Endothelial cell of umbilical vein (primary cell): ENCODE measurements around the gene LGI2.

Experiments
- CTCF ChIP-seq, 2 donors: IDR thresholded peaks; 1 replicate in 1 of 2; 2 replicates in 1 of 2; pipeline ENCODE4 v1.5.1; 2011; ENCODE audit warnings: low read length in 2 of 2, mild to moderate bottlenecking in 2 of 2, moderate library complexity in 2 of 2, control low read depth in 1 of 2, inconsistent platforms in 1 of 2, low read depth in 1 of 2; ENCODE audit not compliant: insufficient read depth in 1 of 2; ENCODE audit errors: extremely low read depth in 1 of 2
- EZH2 ChIP-seq: IDR thresholded peaks from 2 replicates; pipeline ENCODE4 v1.6.1; 2012; ENCODE audit warnings: borderline replicate concordance, low read depth, mild to moderate bottlenecking, moderate library complexity, low read length, inconsistent platforms; ENCODE audit not compliant: severe bottlenecking
- FOS ChIP-seq: IDR thresholded peaks from 2 replicates; pipeline ENCODE4 v1.6.1; 2011; ENCODE audit warnings: mild to moderate bottlenecking, low read length, moderate library complexity, borderline replicate concordance; ENCODE audit not compliant: insufficient read depth
- GATA2 ChIP-seq: IDR thresholded peaks from 2 replicates; pipeline ENCODE4 v1.7.0; 2011; ENCODE audit warnings: low read depth, mild to moderate bottlenecking, moderate library complexity, mixed read lengths, low read length; ENCODE audit not compliant: insufficient read length, insufficient read depth
- JUN ChIP-seq: IDR thresholded peaks from 2 replicates; pipeline ENCODE4 v1.6.1; 2011; ENCODE audit warnings: borderline replicate concordance, low read depth; ENCODE audit not compliant: insufficient read length, insufficient read depth
- MYC ChIP-seq: IDR thresholded peaks from one replicate; pipeline ENCODE4 v1.6.1; 2011; ENCODE audit warnings: mild to moderate bottlenecking, low read depth, low read length
- POLR2A ChIP-seq: IDR thresholded peaks from 2 replicates; pipeline ENCODE4 v1.6.1; 2012; ENCODE audit warnings: low read depth, mild to moderate bottlenecking, control low read depth, low read length
- POLR2AphosphoS5 ChIP-seq: IDR thresholded peaks from 2 replicates; pipeline ENCODE4 v1.6.1; 2012; ENCODE audit warnings: low read depth, mild to moderate bottlenecking, control low read depth, low read length, moderate library complexity; ENCODE audit not compliant: insufficient read depth
- TF ChIP-seq, protein P1 (sequence below): IDR thresholded peaks from 2 replicates; pipeline ENCODE4 v1.6.1; 2011; ENCODE audit not compliant: insufficient read depth, insufficient read length

DNA sequence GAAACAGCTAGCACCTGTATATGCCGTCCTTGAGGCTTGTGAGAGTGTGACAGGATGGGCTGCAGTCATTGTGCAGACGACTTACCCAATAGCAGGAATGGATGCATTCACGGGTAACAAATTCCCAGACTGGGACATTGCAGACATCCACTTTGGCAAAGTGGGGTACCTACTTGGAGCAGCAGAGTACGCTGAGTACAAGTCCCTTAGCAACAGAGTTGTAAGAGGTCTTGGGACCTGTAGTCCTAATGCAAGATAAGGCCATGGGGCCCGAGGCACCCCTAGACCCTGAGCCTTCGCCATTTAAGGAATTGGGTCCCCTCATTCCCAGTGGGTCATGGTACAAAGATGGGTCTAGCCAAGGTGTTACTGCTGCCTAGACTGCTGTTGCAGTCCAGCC is 62.5 kb downstream of the LGI2 start:
- TF ChIP-seq POLR2A = no peak
- TF ChIP-seq JUN = no peak
- TF ChIP-seq CTCF (IDR thresholded peaks at IDR 0.05; ENCODE audit: extremely low read depth in 1 of 2, insufficient read depth in 1 of 2, low read depth in 1 of 2, low read length in 2 of 2) = no peak
- TF ChIP-seq POLR2AphosphoS5 = no peak
- TF ChIP-seq EZH2 = no peak
- no peak for TF ChIP-seq FOS
- TF ChIP-seq, protein P1, sequence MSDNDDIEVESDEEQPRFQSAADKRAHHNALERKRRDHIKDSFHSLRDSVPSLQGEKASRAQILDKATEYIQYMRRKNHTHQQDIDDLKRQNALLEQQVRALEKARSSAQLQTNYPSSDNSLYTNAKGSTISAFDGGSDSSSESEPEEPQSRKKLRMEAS = no peak
- TF ChIP-seq GATA2 = no peak
- TF ChIP-seq MYC = no peak
